GM12875 (cell line): ENCODE data around the gene HES4.

Experiments
- H3K4me3 ChIP-seq: one replicate; pipeline ENCODE4 v1.5.1; 2011; ENCODE audit warnings: low read depth, low read length, control low read depth
- CTCF ChIP-seq: IDR thresholded peaks from 2 replicates; pipeline ENCODE4 v1.5.1; 2011; ENCODE audit warnings: low read depth, mild to moderate bottlenecking, control low read depth, inconsistent platforms, low read length, moderate library complexity, borderline replicate concordance; ENCODE audit not compliant: insufficient read depth

HES4 gene

GRCh38 chr1:967466-968343 lies 32.2 kb downstream of the HES4 start:
- H3K4me3 ChIP-seq: no peak overlapping the region
- no peak for TF ChIP-seq CTCF

- no peak for TF ChIP-seq CTCF
Measured at GRCh38 chr1:966704-967300, 33.1 kb downstream of the HES4 start.

GRCh38 chr1:966135-966703 lies 33.7 kb downstream of the HES4 start, which contains the start of gene PLEKHN1:
Gene PLEKHN1 (plus strand): TSS chr1:966482. CDS start chr1:966532, 50 bp downstream.
- no peak for TF ChIP-seq CTCF
- H3K4me3 ChIP-seq: peak within 1 kb of the TSS; percentile 36

More at GRCh38 chr1:966704-967300, 33.1 kb downstream of the HES4 start:
- peak overlapping the region; percentile 36 for H3K4me3 ChIP-seq

- TF ChIP-seq CTCF: no peak
- no peak overlapping the region for H3K4me3 ChIP-seq
Measured at GRCh38 chr1:965526-966134, 34.3 kb downstream of the HES4 start.

GRCh38 chr1:964691-965525 lies 35.0 kb downstream of the HES4 start:
- TF ChIP-seq CTCF: no peak
- H3K4me3 ChIP-seq: no peak overlapping the region

- no peak overlapping the region for H3K4me3 ChIP-seq
- no peak for TF ChIP-seq CTCF
Measured at GRCh38 chr1:963746-964525, 36.0 kb downstream of the HES4 start.
